PFSK-1 (cell line): Measurements from ENCODE around the gene GJC3.

Source experiments
- POLR2AphosphoS5 ChIP-seq: IDR thresholded peaks from 2 replicates; pipeline ENCODE4 v1.6.1; 2012; ENCODE audit warnings: low read depth, mild to moderate bottlenecking, control low read depth, low read length, moderate library complexity
- TAF1 ChIP-seq: IDR thresholded peaks from 2 replicates; pipeline ENCODE4 v1.6.1; 2012; ENCODE audit warnings: low read length, control low read depth, borderline replicate concordance; ENCODE audit not compliant: insufficient read depth

GRCh38 chr7:99971242-99971641 is 41.8 kb upstream of the GJC3 start:
- TF ChIP-seq POLR2AphosphoS5 (no peak), TAF1 (no peak)
